ENCODE data around the gene GNA14. TPM values are rescaled to one million over a fixed set of nuclear protein-coding genes. Genes with fewer than 3 reads are reported as not detected.

GNA14 gene
- polyA plus RNA-seq, 2 of the 4 experiments (the other 2 are of a cell fraction) = 0.04 to 0.06 TPM

DNA sequence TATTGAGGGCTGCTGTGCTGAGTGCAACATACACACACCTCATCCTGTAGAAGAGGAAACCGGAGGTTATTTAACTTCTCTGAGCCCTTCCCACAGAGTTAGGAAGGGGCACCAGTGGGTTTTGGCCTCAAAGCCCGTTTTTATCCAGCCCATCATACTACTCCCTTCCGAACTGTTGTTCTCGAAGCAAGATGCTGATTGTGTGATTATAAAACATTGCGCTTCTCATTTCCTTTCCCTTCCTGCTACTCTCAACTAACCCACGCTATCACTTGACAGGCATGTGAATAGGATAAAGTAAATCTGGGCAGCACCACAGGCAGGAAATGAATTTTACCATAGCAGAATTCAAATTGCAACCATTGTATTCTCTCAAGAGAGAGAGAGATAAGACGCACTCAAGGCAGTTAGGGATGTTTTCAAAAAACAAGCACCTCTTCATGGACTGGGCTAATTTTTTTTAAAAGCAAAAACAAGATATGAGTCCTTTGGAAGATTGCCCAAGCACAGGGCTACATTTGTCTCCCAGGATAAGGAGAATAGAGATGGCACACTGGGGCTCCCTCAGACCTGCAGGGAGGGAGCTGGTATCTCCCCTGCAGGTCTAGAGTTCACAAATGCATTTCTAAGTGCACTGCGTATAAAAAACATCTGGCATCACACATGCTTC lies 52.6 kb downstream of the GNA14 start:
- H3K4me1 ChIP-seq = peaks cover 32% of the 10 kb centered on the region
- ATAC-seq = no peak
- CTCF ChIA-PET = interaction anchor here (0.9 kb wide), 1 partner anchor 138 kb away, joined by 3 read pairs; no protein-coding TSS in a partner anchor
- H3K4me2 ChIP-seq = peak overlapping the region; percentile 53
- no peak for FAIRE-seq
- no peak for DNase-seq (ENCODE audit: low read depth in 1 of 2, low spot score in 1 of 2)
- TF ChIP-seq BHLHE40 (IDR thresholded peaks at IDR 0.05; ENCODE audit: low read depth, low read length) = no peak
- POLR2A ChIA-PET = no interaction called here
- 56% methylated on average over 8 of the region's 8 CpGs for WGBS (ENCODE audit: missing lambda C conversion rate)
- H3K27ac ChIP-seq = peak overlapping the region in 1 of 2 experiments; percentile 34; a peak in 3 of 6 replicates
- H3K4me3 ChIP-seq = no peak overlapping the region
- H3K9me3 ChIP-seq = no peaks in the 10 kb centered on the region

DNA sequence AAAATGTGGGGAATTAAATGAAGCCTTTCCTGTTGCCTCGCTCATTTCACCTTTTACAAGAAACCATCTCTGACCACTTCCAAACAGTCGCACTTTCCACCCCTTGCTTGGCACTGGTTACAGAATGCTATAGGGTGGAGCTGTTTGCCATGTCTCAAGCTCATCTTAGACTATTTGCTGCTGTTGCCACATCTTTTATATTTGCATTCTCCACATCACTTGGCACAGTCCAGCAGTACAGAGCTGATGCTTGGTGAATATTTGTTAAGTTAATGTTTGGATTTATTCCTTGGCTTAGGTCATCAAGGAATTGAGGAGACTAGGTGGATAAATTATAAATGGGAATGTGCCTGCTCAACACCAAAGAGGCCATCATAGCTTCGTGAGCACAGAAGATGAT lies 53.2 kb downstream of the GNA14 start:
- H3K9me3 ChIP-seq = no peaks in the 10 kb centered on the region
- peak overlapping the region in 1 of 2 experiments; percentile 33; a peak in 2 of 6 replicates for H3K27ac ChIP-seq
- H3K4me1 ChIP-seq = peaks cover 33% of the 10 kb centered on the region
- H3K4me3 ChIP-seq = no peak overlapping the region
- ATAC-seq (peak; percentile 55 to 78; a peak in 3 of 6 replicates), FAIRE-seq (no peak), DNase-seq (ENCODE audit: low read depth in 1 of 2, low spot score in 1 of 2) (peak in 1 of 2 experiments; percentile 40)
- POLR2A ChIA-PET = no interaction called here
- H3K4me2 ChIP-seq = peak overlapping the region; percentile 53
- whole genome bisulfite sequencing (ENCODE audit: missing lambda C conversion rate) = 28% methylated on average over 3 of the region's 3 CpGs
- no peak for TF ChIP-seq KDM5A (IDR thresholded peaks at IDR 0.05)
- no peak for TF ChIP-seq CHD2 (IDR thresholded peaks at IDR 0.05; ENCODE audit: low read length, partially characterized antibody)
- TF ChIP-seq EHMT2 (IDR thresholded peaks at IDR 0.05; ENCODE audit: low read depth) = no peak
- TF ChIP-seq, protein P1, sequence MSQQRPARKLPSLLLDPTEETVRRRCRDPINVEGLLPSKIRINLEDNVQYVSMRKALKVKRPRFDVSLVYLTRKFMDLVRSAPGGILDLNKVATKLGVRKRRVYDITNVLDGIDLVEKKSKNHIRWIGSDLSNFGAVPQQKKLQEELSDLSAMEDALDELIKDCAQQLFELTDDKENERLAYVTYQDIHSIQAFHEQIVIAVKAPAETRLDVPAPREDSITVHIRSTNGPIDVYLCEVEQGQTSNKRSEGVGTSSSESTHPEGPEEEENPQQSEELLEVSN (IDR thresholded peaks at IDR 0.05; ENCODE audit: borderline replicate concordance, low read depth) = no peak
- peak in 1 of 2 experiments; percentile 52; a peak in 1 of 4 replicates for TF ChIP-seq CEBPB (IDR thresholded peaks at IDR 0.05)
- no peak for TF ChIP-seq BHLHE40 (IDR thresholded peaks at IDR 0.05; ENCODE audit: low read depth, low read length)
- no peak for TF ChIP-seq CBX2 (IDR thresholded peaks at IDR 0.05; ENCODE audit: borderline replicate concordance, low read depth)
- TF ChIP-seq, protein P2, sequence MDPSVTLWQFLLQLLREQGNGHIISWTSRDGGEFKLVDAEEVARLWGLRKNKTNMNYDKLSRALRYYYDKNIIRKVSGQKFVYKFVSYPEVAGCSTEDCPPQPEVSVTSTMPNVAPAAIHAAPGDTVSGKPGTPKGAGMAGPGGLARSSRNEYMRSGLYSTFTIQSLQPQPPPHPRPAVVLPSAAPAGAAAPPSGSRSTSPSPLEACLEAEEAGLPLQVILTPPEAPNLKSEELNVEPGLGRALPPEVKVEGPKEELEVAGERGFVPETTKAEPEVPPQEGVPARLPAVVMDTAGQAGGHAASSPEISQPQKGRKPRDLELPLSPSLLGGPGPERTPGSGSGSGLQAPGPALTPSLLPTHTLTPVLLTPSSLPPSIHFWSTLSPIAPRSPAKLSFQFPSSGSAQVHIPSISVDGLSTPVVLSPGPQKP (IDR thresholded peaks at IDR 0.05; ENCODE audit: low read depth, low read length) = no peak
- CTCF ChIA-PET = interaction anchor here (0.9 kb wide), 2 partner anchors 137 to 157 kb away, joined by 3 read pairs; no protein-coding TSS in a partner anchor

DNA sequence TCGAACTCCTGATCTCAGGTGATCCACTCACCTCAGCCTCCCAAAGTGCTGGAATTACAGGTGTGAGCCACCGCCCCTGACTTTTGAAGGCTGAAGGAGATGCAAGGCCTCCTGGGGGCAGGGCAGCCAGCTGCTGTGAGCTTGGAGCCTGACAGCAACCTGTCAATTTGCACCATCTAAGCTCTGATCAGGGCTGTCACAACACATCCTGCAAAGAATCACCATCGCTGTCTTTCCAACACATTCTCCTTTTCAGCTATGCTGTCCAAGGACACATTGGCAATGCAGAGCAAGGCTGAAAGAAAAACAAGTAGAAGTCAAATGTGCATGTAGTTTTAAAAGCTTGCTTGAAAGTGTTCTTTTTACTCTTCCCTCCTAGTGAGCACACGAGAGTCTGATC lies 54.6 kb downstream of the GNA14 start:
- Histone ChIP-seq H3K9me3 (no peaks in the 10 kb centered on the region), H3K4me1 (peaks cover 47% of the 10 kb centered on the region), H3K4me2 (no peak overlapping the region), H3K4me3 (no peak overlapping the region), H3K27ac (no peak overlapping the region)
- no peak for TF ChIP-seq CHD2 (IDR thresholded peaks at IDR 0.05; ENCODE audit: low read length, partially characterized antibody)
- no peak for TF ChIP-seq ZFP36 (IDR thresholded peaks at IDR 0.05; ENCODE audit: borderline replicate concordance, partially characterized antibody)
- no peak for TF ChIP-seq FOXS1 (CRISPR knock-in tag; IDR thresholded peaks at IDR 0.05)
- TF ChIP-seq HOXB5 (CRISPR knock-in tag; IDR thresholded peaks at IDR 0.05) = no peak
- TF ChIP-seq TFCP2L1 (CRISPR knock-in tag; IDR thresholded peaks at IDR 0.05) = no peak
- no peak for TF ChIP-seq RCOR1 (IDR thresholded peaks at IDR 0.05; ENCODE audit: low read depth, low read length)
- TF ChIP-seq, protein P3, sequence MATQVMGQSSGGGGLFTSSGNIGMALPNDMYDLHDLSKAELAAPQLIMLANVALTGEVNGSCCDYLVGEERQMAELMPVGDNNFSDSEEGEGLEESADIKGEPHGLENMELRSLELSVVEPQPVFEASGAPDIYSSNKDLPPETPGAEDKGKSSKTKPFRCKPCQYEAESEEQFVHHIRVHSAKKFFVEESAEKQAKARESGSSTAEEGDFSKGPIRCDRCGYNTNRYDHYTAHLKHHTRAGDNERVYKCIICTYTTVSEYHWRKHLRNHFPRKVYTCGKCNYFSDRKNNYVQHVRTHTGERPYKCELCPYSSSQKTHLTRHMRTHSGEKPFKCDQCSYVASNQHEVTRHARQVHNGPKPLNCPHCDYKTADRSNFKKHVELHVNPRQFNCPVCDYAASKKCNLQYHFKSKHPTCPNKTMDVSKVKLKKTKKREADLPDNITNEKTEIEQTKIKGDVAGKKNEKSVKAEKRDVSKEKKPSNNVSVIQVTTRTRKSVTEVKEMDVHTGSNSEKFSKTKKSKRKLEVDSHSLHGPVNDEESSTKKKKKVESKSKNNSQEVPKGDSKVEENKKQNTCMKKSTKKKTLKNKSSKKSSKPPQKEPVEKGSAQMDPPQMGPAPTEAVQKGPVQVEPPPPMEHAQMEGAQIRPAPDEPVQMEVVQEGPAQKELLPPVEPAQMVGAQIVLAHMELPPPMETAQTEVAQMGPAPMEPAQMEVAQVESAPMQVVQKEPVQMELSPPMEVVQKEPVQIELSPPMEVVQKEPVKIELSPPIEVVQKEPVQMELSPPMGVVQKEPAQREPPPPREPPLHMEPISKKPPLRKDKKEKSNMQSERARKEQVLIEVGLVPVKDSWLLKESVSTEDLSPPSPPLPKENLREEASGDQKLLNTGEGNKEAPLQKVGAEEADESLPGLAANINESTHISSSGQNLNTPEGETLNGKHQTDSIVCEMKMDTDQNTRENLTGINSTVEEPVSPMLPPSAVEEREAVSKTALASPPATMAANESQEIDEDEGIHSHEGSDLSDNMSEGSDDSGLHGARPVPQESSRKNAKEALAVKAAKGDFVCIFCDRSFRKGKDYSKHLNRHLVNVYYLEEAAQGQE (IDR thresholded peaks at IDR 0.05) = no peak
- no peak for TF ChIP-seq EHF (CRISPR knock-in tag; IDR thresholded peaks at IDR 0.05)
- TF ChIP-seq JUNB (IDR thresholded peaks at IDR 0.05) = no peak
- TF ChIP-seq HEYL (CRISPR knock-in tag; IDR thresholded peaks at IDR 0.05) = no peak
- ChIA-PET CTCF (interaction anchor here (0.7 kb wide), 1 partner anchor 17 kb away, joined by 3 read pairs; no protein-coding TSS in a partner anchor), POLR2A (no interaction called here)
- WGBS (ENCODE audit: missing lambda C conversion rate) = 82% methylated on average over 4 of the region's 4 CpGs
- no peak for ATAC-seq
- DNase-seq (ENCODE audit: low read depth in 1 of 2, low spot score in 1 of 2) = no peak
- no peak for FAIRE-seq
